IPS DF 6.9 (cell line): Measurements from ENCODE around the gene ZPLD1.

Experiments
- DNase-seq: peaks from one replicate; pipeline ENCODE4 v3.0.0-alpha.2; 2013; ENCODE audit warnings: low read depth, low spot score
- H3K27ac ChIP-seq: one replicate; pipeline ENCODE4 v1.5.1; 2013; ENCODE audit warnings: low read length, control low read depth
- H3K27me3 ChIP-seq: 2 replicates; pipeline ENCODE4 v1.6.1; 2013; ENCODE audit warnings: mild to moderate bottlenecking, low read length; ENCODE audit not compliant: control insufficient read depth, insufficient read depth
- H3K36me3 ChIP-seq: 2 replicates; pipeline ENCODE4 v1.6.1; 2013; ENCODE audit warnings: low read length; ENCODE audit not compliant: control insufficient read depth, insufficient read depth
- H3K4me1 ChIP-seq: 2 replicates; pipeline ENCODE4 v1.6.1; 2013; ENCODE audit warnings: low read length; ENCODE audit not compliant: control insufficient read depth, insufficient read depth
- H3K4me3 ChIP-seq: 2 replicates; pipeline ENCODE4 v1.5.1; 2013; ENCODE audit warnings: mild to moderate bottlenecking, low read length
- H3K9me3 ChIP-seq: 2 replicates; pipeline ENCODE4 v1.6.1; 2013; ENCODE audit warnings: low read length, inconsistent platforms; ENCODE audit not compliant: control insufficient read depth, insufficient read depth
- WGBS: extraction: QIAGEN DNeasy Blood & Tissue Kit; methylation state at CpG from one replicate; pipeline ENCODE4 v1.1.7; 2013; ENCODE audit warnings: mixed read lengths, missing lambda C conversion rate; ENCODE audit not compliant: insufficient read length, insufficient coverage; 5-methylcytosine and 5-hydroxymethylcytosine counted together

Gene ZPLD1

DNA sequence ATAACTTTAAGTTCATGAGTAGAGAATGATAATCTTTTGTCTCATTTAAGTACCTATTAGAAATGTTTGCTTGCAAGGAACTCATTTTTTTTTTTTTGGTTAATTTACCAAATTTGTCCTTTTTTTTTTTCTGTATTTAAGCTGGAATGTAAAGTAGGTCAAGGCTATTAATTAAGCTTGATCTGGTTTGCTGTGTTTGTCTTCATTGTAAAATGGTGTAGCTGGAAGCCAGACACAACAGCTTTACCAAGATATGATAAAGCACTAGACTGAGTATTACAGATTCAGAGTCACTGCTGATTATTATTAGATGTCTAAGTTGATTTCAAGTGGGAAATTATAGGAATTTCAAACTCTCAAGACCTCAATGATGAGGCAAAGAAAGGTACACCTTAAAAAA lies 15.0 kb upstream of the ZPLD1 start:
- H3K9me3 ChIP-seq, result no peaks in the 10 kb centered on the region
- no peak for DNase-seq
- no peaks in the 10 kb centered on the region for H3K36me3 ChIP-seq
- H3K4me1 ChIP-seq, result no peaks in the 10 kb centered on the region
- no peaks in the 10 kb centered on the region for H3K27me3 ChIP-seq
- H3K27ac ChIP-seq, result no peak overlapping the region
- H3K4me3 ChIP-seq, result no peak overlapping the region

DNA sequence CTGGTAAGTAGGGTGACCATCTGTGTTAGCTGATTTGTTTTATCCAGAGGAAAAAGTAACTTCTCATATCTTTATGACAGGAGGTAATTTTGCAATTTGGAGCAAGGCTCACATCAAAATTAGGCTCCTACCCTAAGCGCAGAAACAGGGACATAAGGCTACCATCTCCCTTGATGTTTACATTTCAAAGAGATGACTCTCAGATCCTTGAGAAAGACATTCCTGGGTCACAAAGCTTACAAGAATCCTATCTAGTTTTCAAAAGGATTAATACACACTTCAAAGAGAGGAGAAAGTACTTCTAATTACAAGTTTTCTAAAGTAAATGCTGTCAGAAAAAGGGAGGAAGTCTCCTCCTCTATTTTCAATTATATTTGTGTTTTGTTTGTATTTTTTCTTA lies 7.0 kb downstream of the ZPLD1 start:
- H3K27me3 ChIP-seq, result no peaks in the 10 kb centered on the region

DNA sequence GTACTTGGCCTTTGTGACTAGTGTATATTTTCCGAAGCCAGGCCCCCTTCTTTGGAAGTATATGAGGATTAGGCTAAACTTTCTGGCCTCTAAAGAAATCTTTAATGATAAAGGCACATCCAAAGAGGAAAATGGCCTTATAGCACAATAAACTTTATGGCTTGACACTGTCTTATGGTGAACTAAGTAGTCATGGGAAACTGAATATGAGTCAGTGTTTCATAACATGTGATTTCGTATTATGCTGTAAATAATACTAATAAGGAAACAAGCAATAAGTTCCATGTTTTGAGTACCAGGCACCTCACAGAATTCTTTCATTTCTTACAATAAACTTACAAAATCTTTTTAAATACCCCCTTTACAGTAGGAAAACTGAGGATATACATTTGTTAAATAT lies 8.2 kb downstream of the ZPLD1 start:
- H3K9me3 ChIP-seq, result no peaks in the 10 kb centered on the region
- WGBS, result no CpG with 5 or more reads among the region's 2 CpGs
- DNase-seq, result no peak
- no peaks in the 10 kb centered on the region for H3K27me3 ChIP-seq
- no peaks in the 10 kb centered on the region for H3K36me3 ChIP-seq
- no peaks in the 10 kb centered on the region for H3K4me1 ChIP-seq
- H3K4me3 ChIP-seq, result no peak overlapping the region
- no peak overlapping the region for H3K27ac ChIP-seq

More for the DNA sequence above, 7.0 kb downstream of the ZPLD1 start:
- Histone ChIP-seq H3K36me3 (no peaks in the 10 kb centered on the region), H3K4me1 (no peaks in the 10 kb centered on the region), H3K4me3 (no peak overlapping the region), H3K9me3 (no peaks in the 10 kb centered on the region), H3K27ac (no peak overlapping the region)
- no CpG with 5 or more reads among the region's 1 CpG for WGBS
- no peak for DNase-seq

DNA sequence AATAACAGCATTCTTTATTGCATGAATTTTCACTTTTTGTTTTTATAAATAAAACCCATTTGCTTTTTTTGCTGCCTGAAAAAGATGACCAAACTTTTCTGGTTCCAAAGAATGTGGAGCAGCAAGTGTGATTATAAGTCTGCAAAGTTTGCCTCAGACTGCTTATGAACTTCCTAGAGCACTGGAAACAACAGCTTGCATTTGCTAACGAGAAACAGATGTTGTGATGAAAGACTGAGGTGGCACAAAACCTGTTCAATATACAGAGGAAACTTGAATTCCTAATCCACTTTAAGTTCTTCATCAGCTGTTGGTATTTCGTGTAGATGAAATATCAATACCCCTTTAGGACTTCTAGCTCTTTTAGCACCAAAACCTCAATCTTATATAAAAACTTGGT lies 9.3 kb downstream of the ZPLD1 start:
- H3K4me3 ChIP-seq, result no peak overlapping the region
- no peaks in the 10 kb centered on the region for H3K9me3 ChIP-seq
- no peaks in the 10 kb centered on the region for H3K27me3 ChIP-seq
- WGBS, result no CpG with 5 or more reads among the region's 2 CpGs
- no peaks in the 10 kb centered on the region for H3K4me1 ChIP-seq
- no peaks in the 10 kb centered on the region for H3K36me3 ChIP-seq
- H3K27ac ChIP-seq, result no peak overlapping the region
- no peak for DNase-seq

DNA sequence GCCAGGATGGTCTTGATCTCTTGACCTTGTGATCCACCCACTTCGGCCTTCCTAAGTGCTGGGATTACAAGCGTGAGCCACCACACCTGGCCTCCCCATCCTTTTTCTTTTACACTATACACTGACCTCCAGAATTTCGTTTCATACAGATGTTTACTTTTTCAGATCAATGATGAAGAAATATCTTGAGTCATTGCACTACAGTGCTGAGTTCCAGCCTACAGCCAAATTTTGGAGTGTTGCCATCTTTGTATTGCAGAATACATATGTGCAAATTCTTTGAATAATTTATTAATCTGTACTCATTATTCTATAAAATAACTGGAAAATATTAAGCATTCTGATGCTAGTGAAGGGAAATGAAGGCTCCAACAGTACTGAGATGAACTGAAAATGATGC lies 12.5 kb downstream of the ZPLD1 start:
- H3K4me3 ChIP-seq, result no peak overlapping the region
- H3K4me1 ChIP-seq, result no peaks in the 10 kb centered on the region
- no CpG with 5 or more reads among the region's 3 CpGs for WGBS
- no peaks in the 10 kb centered on the region for H3K27me3 ChIP-seq
- DNase-seq, result no peak
- no peaks in the 10 kb centered on the region for H3K36me3 ChIP-seq
- H3K9me3 ChIP-seq, result no peaks in the 10 kb centered on the region
- H3K27ac ChIP-seq, result no peak overlapping the region

DNA sequence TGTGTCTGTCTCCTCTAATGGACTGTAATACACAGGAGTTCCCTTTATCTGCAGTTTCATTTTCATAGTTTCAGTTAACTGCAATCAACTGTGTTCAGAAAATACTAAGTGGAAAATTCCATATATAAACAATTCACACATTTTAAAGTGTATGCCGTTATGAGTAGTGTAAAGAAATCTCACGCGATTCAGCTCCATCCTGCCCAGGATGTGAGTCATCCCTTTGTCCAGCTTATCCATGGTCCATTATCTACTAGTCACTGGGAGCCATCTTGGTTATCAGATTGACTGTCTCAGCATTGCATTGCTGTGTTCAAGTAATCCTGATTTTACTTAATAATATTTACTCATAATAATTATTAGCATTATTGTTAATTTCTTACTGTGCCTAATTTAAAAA lies 14.5 kb downstream of the ZPLD1 start:
- Histone ChIP-seq H3K36me3 (no peaks in the 10 kb centered on the region), H3K27me3 (no peaks in the 10 kb centered on the region), H3K9me3 (no peaks in the 10 kb centered on the region), H3K4me1 (no peaks in the 10 kb centered on the region), H3K27ac (no peak overlapping the region), H3K4me3 (no peak overlapping the region)
- DNase-seq, result no peak
- no CpG with 5 or more reads among the region's 3 CpGs for WGBS

DNA sequence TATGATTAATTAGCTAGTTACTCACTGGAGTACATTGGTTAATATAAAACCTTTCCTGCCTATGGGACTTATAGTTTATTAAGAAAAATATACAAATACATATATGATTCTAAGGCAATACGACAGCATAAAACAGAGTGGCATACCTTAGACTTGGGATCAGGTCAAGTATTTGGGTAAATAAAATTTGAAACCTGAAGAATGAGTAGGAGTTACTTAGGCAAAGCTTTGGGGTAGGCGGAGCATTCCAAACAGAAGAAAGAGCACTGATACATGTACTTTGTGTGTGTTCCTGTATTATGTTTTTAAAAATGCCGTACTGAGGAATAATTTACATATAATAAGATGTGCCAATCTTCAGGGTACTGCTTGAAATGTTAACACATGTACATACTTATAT lies 15.1 kb downstream of the ZPLD1 start:
- Histone ChIP-seq H3K4me3 (no peak overlapping the region), H3K27me3 (no peaks in the 10 kb centered on the region), H3K4me1 (no peaks in the 10 kb centered on the region), H3K27ac (no peak overlapping the region), H3K36me3 (no peaks in the 10 kb centered on the region), H3K9me3 (no peaks in the 10 kb centered on the region)
- no peak for DNase-seq
- WGBS, result no CpG with 5 or more reads among the region's 3 CpGs

DNA sequence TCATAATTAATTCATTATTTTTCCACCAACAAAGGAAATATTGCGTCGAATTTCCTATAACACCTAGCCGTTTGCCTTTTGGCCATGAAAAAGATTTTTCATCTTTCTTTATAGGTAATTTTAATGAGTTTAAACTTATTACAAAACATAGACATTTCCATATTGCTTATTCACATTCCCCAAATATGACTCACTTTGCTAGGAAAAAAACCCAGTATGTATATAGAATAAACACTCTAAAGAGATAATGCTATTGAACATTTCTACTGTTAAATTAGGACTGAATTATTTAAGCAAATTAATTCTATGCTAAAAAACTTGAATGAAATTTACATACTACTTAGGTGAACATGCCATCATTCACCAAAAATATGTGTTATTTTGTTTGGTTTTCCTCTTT lies 16.2 kb downstream of the ZPLD1 start:
- no peak for DNase-seq
- no peaks in the 10 kb centered on the region for H3K27me3 ChIP-seq
- WGBS, result no CpG with 5 or more reads among the region's 3 CpGs
- H3K4me3 ChIP-seq, result no peak overlapping the region
- H3K4me1 ChIP-seq, result no peaks in the 10 kb centered on the region
- no peak overlapping the region for H3K27ac ChIP-seq
- H3K9me3 ChIP-seq, result no peaks in the 10 kb centered on the region
- H3K36me3 ChIP-seq, result no peaks in the 10 kb centered on the region

DNA sequence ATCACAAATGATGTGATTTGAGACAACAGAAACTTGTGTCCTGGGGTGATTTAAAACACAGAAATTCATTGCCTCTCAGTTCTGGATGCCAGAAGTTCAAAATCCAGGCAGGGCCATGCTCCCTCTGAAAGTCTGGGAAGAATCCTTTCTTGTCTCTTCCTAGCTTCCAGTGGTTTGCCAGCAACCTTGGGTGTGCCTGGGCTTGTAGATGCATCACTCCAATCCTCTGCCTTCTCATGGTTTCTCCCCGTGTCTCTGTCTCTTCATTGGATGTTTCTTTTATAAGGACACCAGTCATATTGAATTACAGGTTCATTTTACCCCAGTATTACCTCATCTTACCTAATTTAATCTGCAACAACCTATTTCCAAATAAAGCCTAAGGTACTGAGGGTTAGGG lies 16.7 kb downstream of the ZPLD1 start:
- DNase-seq, result no peak
- Histone ChIP-seq H3K4me3 (no peak overlapping the region), H3K4me1 (no peaks in the 10 kb centered on the region), H3K36me3 (no peaks in the 10 kb centered on the region), H3K27me3 (no peaks in the 10 kb centered on the region), H3K27ac (no peak overlapping the region), H3K9me3 (no peaks in the 10 kb centered on the region)
- no CpG with 5 or more reads among the region's 1 CpG for WGBS

DNA sequence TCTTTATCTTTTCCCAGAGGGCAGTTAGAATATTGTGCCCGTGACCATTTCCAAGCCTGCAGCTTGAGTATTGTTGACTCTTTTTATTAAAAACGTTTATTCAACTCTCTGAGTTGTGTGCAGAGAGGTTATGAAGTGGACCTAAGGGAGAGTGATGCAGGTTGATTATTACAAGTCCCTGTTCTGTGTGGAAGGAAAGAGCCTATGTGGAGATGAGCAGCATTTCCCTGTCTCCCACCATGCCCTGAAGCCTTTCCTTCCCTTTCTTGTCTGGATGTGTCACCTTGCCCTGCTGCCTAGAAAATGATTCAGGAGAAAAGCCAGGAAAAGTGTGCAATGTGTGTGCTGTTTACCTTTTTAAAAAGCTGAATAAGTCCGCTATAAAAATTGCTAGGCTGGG lies 19.4 kb downstream of the ZPLD1 start:
- no CpG with 5 or more reads among the region's 3 CpGs for WGBS

DNA sequence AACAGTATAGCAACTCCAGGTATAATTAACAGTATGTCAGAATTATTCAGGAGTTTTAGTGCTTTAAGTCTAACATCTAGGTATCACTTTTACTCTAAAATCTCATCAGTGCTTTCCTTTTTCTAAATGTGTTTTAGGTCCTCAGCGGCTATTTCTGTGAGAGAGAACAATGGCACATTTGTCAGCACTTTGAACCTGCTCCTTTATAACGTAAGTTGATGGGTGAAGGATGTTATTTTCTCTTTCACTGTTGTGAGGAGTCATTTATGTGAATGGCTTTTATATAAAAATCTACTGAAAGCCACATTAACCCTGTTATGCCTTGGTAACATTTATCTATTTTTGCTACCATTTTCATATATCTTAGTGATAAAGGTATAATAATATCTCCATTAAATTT lies 22.8 kb downstream of the ZPLD1 start:
- H3K4me3 ChIP-seq, result no peak overlapping the region
- H3K36me3 ChIP-seq, result no peaks in the 10 kb centered on the region
- DNase-seq, result no peak
- no peaks in the 10 kb centered on the region for H3K4me1 ChIP-seq
- WGBS, result no CpG with 5 or more reads among the region's 2 CpGs
- H3K27ac ChIP-seq, result no peak overlapping the region
- no peaks in the 10 kb centered on the region for H3K27me3 ChIP-seq
- H3K9me3 ChIP-seq, result no peaks in the 10 kb centered on the region

More for the DNA sequence above, 19.4 kb downstream of the ZPLD1 start:
- no peaks in the 10 kb centered on the region for H3K4me1 ChIP-seq
- no peaks in the 10 kb centered on the region for H3K27me3 ChIP-seq
- H3K4me3 ChIP-seq, result no peak overlapping the region
- no peaks in the 10 kb centered on the region for H3K9me3 ChIP-seq
- H3K27ac ChIP-seq, result no peak overlapping the region
- no peaks in the 10 kb centered on the region for H3K36me3 ChIP-seq
- no peak for DNase-seq
